GM21576 (cell line): ENCODE results near the gene ZNF512B.
"Not testable (repeated sequence)": the region's sequence is repeated elsewhere in the genome, so short reads cannot be mapped to it uniquely, and the experiment has no call there.

Experiments used
- ATAC-seq: cut with Tn5 transposase; IDR thresholded peaks from one replicate; pipeline ENCODE4 v1.9.1; 2021; ENCODE audit warnings: mild to moderate bottlenecking, moderate library complexity; ENCODE audit not compliant: unreplicated experiment

ZNF512B gene

GRCh38 chr20:63978319-63979228 is 8.8 kb upstream of the ZNF512B start:
- ATAC-seq: peak; percentile 37

GRCh38 chr20:63977739-63978276 is 8.1 kb upstream of the ZNF512B start:
- ATAC-seq: no peak

- ATAC-seq: no peak
Observed at GRCh38 chr20:63976980-63977738, 7.4 kb upstream of the ZNF512B start.

GRCh38 chr20:63976511-63976910 is 6.8 kb upstream of the ZNF512B start:
- ATAC-seq: not testable (repeated sequence)

- no peak for ATAC-seq
Observed at GRCh38 chr20:63974402-63975200, 4.9 kb upstream of the ZNF512B start.

- no peak for ATAC-seq
Observed at GRCh38 chr20:63973636-63974401, 4.1 kb upstream of the ZNF512B start.

GRCh38 chr20:63973160-63973479 is 3.4 kb upstream of the ZNF512B start:
- ATAC-seq: no peak

GRCh38 chr20:63972312-63973159 is 2.8 kb upstream of the ZNF512B start:
- no peak for ATAC-seq

GRCh38 chr20:63971960-63972311 is 2.2 kb upstream of the ZNF512B start:
- ATAC-seq: not testable (repeated sequence)

GRCh38 chr20:63970714-63971431 is 1.1 kb upstream of the ZNF512B start:
- no peak for ATAC-seq

GRCh38 chr20:63968928-63969760 is 586 bp downstream of the ZNF512B start:
- ATAC-seq: no peak

GRCh38 chr20:63968136-63968927 is 1.4 kb downstream of the ZNF512B start:
- ATAC-seq: no peak

- no peak for ATAC-seq
Observed at GRCh38 chr20:63967330-63968135, 2.2 kb downstream of the ZNF512B start.

- no peak for ATAC-seq
Observed at GRCh38 chr20:63966944-63967322, 2.8 kb downstream of the ZNF512B start.

GRCh38 chr20:63966172-63966943 is 3.4 kb downstream of the ZNF512B start:
- ATAC-seq: no peak

GRCh38 chr20:63964412-63964811 is 5.3 kb downstream of the ZNF512B start:
- ATAC-seq: no peak
